ENCODE measurements around the gene GPLD1.

DNA sequence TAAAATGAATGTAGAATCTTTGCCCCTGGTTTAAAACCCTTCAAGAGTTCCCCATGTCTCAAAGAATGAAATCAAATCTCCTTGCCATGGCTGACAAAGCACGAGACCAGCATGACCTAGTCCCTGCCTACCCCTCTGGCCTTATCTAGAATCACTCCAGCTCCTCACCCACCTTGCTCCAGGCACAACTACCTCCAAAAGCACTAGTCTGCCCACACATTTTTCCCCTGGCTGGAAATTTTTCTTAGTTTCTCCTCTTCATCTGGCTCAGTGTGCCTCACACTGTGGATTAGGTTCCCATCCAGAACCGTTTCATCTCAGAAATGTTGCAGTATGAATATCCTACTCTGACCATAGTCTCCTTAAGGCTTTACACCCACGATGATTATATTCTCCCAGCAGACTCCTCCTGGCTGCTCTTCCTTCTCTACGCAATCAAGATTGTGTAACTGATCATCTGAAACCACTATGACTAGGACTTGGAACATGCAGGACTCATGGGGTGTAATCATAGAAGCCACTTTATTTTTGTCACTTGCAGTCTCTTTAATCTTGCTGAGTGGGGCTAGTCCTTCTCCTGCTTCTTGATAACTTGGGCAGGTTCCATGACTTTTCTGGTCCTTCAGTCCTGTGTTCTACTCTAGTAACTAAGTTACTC is 94.5 kb downstream of the GPLD1 start:
- TF ChIP-seq, protein P1, sequence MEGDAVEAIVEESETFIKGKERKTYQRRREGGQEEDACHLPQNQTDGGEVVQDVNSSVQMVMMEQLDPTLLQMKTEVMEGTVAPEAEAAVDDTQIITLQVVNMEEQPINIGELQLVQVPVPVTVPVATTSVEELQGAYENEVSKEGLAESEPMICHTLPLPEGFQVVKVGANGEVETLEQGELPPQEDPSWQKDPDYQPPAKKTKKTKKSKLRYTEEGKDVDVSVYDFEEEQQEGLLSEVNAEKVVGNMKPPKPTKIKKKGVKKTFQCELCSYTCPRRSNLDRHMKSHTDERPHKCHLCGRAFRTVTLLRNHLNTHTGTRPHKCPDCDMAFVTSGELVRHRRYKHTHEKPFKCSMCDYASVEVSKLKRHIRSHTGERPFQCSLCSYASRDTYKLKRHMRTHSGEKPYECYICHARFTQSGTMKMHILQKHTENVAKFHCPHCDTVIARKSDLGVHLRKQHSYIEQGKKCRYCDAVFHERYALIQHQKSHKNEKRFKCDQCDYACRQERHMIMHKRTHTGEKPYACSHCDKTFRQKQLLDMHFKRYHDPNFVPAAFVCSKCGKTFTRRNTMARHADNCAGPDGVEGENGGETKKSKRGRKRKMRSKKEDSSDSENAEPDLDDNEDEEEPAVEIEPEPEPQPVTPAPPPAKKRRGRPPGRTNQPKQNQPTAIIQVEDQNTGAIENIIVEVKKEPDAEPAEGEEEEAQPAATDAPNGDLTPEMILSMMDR (conservative IDR thresholded peaks at IDR 0.05 in 1 of 2, IDR thresholded peaks at IDR 0.05 in 1 of 2; ENCODE audit: extremely low read depth in 1 of 2, insufficient read depth in 1 of 2, low read depth in 1 of 2, low read length in 2 of 2), result no peak
- no peak for TF ChIP-seq EZH2 (IDR thresholded peaks at IDR 0.05; ENCODE audit: borderline replicate concordance, low read length)

Measured in mammary epithelial cell (primary cell).